SK-N-MC (cell line): ENCODE results near the gene TRIM68.

Experiments
- EZH2 ChIP-seq: fragments of 200-600 bp; sonication (generic); IDR thresholded peaks from one replicate; pipeline ENCODE4 v1.6.1; 2017; ENCODE audit warnings: antibody characterized with exemption
- POLR2AphosphoS5 ChIP-seq: IDR thresholded peaks from 2 replicates; pipeline ENCODE4 v1.6.1; 2012; ENCODE audit warnings: mild to moderate bottlenecking, low read depth, low read length, borderline replicate concordance

DNA sequence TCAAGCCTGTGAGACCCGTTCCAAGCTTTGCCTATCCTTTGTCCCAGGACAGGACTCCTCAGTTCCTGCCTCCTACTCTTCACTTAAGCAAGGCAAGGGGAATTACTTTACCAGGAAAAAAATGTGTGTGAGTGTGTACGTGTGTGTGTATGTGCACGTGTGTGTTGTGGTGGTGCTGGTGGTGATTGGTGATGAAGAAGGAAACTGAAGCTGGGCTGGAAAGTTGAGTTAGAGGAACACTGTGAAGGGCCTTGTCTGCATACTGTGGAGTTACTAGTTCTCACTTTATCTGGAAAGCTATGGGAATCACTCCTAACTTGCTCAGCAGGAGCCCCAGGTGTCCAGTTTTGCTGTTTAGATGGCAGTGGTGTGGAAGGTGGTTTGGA lies 29.6 kb upstream of the TRIM68 start:
- TF ChIP-seq POLR2AphosphoS5: no peak
- TF ChIP-seq EZH2: no peak
